ENCODE measurements around the gene REG1B. TPM values are rescaled to one million over a fixed set of nuclear protein-coding genes. Genes with fewer than 3 reads are reported as not detected.
"Not testable (repeated sequence)": the region's sequence is repeated elsewhere in the genome, so short reads cannot be mapped to it uniquely, and the experiment has no call there.

Gene REG1B
- total RNA-seq, 1 experiment from 2014 or later, result not detected

GRCh38 chr2:79071078-79071477 is 16.7 kb downstream of the REG1B start:
- BruUV-seq (replicated peaks), result no TSS peak
- Histone ChIP-seq H3K27me3 (replicated peaks; ENCODE audit: control insufficient read depth, insufficient read depth, low read length) (no peaks in the 10 kb centered on the region; the same call in 1 of the 2 replicates), H3K4me1 (no peaks in the 10 kb centered on the region), H3K36me3 (ENCODE audit: control insufficient read depth, insufficient read depth, low read length) (no peaks in the 10 kb centered on the region), H3K4me3 (ENCODE audit: low read depth, low read length) (no peak overlapping the region), H3K9me3 (no peaks in the 10 kb centered on the region)
- H3K4me1 Mint-ChIP-seq (ENCODE audit: low read depth, unreplicated experiment), result no peaks in the 10 kb centered on the region
- no peak for DNase-seq
- no peak overlapping the region for H3K4me3 Mint-ChIP-seq (ENCODE audit: unreplicated experiment)
- H3K36me3 Mint-ChIP-seq (ENCODE audit: insufficient read depth, unreplicated experiment), result no peaks in the 10 kb centered on the region
- H3K27me3 Mint-ChIP-seq (ENCODE audit: insufficient read depth, unreplicated experiment), result peaks cover 15% of the 10 kb centered on the region
- no peak for TF ChIP-seq CTCF (IDR thresholded peaks at IDR 0.05; ENCODE audit: insufficient read depth in 1 of 2, low read depth in 1 of 2, low read length in 1 of 2, severe bottlenecking in 1 of 2, unreplicated experiment in 1 of 2)
- POLR2A ChIA-PET, result no interaction called here
- intact Hi-C loops (cut with micrococcal nuclease; ENCODE audit: unreplicated experiment), result no loop called here
- no peak overlapping the region for H3K27ac Mint-ChIP-seq (ENCODE audit: unreplicated experiment)
- CTCF ChIA-PET, result no interaction called here
- no peaks in the 10 kb centered on the region for H3K9me3 Mint-ChIP-seq (ENCODE audit: unreplicated experiment)

GRCh38 chr2:79065201-79065600 is 22.6 kb downstream of the REG1B start:
- no TSS peak for BruUV-seq (replicated peaks)
- no peak for TF ChIP-seq CTCF (IDR thresholded peaks at IDR 0.05; ENCODE audit: insufficient read depth in 1 of 2, low read depth in 1 of 2, low read length in 1 of 2, severe bottlenecking in 1 of 2, unreplicated experiment in 1 of 2)
- ChIA-PET CTCF (no interaction called here), POLR2A (no interaction called here)
- peaks cover 13% of the 10 kb centered on the region for H3K27me3 Mint-ChIP-seq (ENCODE audit: insufficient read depth, unreplicated experiment)
- no peaks in the 10 kb centered on the region for H3K9me3 ChIP-seq
- no peak overlapping the region for H3K4me3 ChIP-seq (ENCODE audit: low read depth, low read length)
- H3K27me3 ChIP-seq (replicated peaks; ENCODE audit: control insufficient read depth, insufficient read depth, low read length), result no peaks in the 10 kb centered on the region; the same call in 1 of the 2 replicates
- no peak overlapping the region for H3K27ac Mint-ChIP-seq (ENCODE audit: unreplicated experiment)
- H3K4me1 ChIP-seq, result no peaks in the 10 kb centered on the region
- H3K4me3 Mint-ChIP-seq (ENCODE audit: unreplicated experiment), result no peak overlapping the region
- H3K4me1 Mint-ChIP-seq (ENCODE audit: low read depth, unreplicated experiment), result no peaks in the 10 kb centered on the region
- no peaks in the 10 kb centered on the region for H3K9me3 Mint-ChIP-seq (ENCODE audit: unreplicated experiment)
- intact Hi-C loops (cut with micrococcal nuclease; ENCODE audit: unreplicated experiment), result no loop called here
- no peak for DNase-seq
- H3K36me3 ChIP-seq (ENCODE audit: control insufficient read depth, insufficient read depth, low read length), result no peaks in the 10 kb centered on the region
- H3K36me3 Mint-ChIP-seq (ENCODE audit: insufficient read depth, unreplicated experiment), result no peaks in the 10 kb centered on the region

- H3K36me3 ChIP-seq (ENCODE audit: control insufficient read depth, insufficient read depth, low read length); H3K4me3 ChIP-seq (ENCODE audit: low read depth, low read length); DNase-seq; H3K9me3 Mint-ChIP-seq (ENCODE audit: unreplicated experiment); H3K27ac Mint-ChIP-seq (ENCODE audit: unreplicated experiment); H3K4me1 ChIP-seq; H3K27me3 Mint-ChIP-seq (ENCODE audit: insufficient read depth, unreplicated experiment); H3K27me3 ChIP-seq (replicated peaks; ENCODE audit: control insufficient read depth, insufficient read depth, low read length); CTCF ChIA-PET; H3K4me3 Mint-ChIP-seq (ENCODE audit: unreplicated experiment); BruUV-seq (replicated peaks); POLR2A ChIA-PET; H3K4me1 Mint-ChIP-seq (ENCODE audit: low read depth, unreplicated experiment); intact Hi-C loops (cut with micrococcal nuclease; ENCODE audit: unreplicated experiment); H3K36me3 Mint-ChIP-seq (ENCODE audit: insufficient read depth, unreplicated experiment); H3K9me3 ChIP-seq: not testable (repeated sequence)
These were observed 33.0 kb downstream of the REG1B start for GRCh38 chr2:79054769-79055168.

GRCh38 chr2:79053486-79053885 is 34.3 kb downstream of the REG1B start:
- H3K4me1 ChIP-seq; H3K9me3 ChIP-seq; POLR2A ChIA-PET; H3K36me3 Mint-ChIP-seq (ENCODE audit: insufficient read depth, unreplicated experiment); H3K27me3 Mint-ChIP-seq (ENCODE audit: insufficient read depth, unreplicated experiment); DNase-seq; intact Hi-C loops (cut with micrococcal nuclease; ENCODE audit: unreplicated experiment); H3K27ac Mint-ChIP-seq (ENCODE audit: unreplicated experiment); H3K9me3 Mint-ChIP-seq (ENCODE audit: unreplicated experiment); H3K27me3 ChIP-seq (replicated peaks; ENCODE audit: control insufficient read depth, insufficient read depth, low read length); H3K36me3 ChIP-seq (ENCODE audit: control insufficient read depth, insufficient read depth, low read length); BruUV-seq (replicated peaks); CTCF ChIA-PET; H3K4me3 Mint-ChIP-seq (ENCODE audit: unreplicated experiment); H3K4me3 ChIP-seq (ENCODE audit: low read depth, low read length); H3K4me1 Mint-ChIP-seq (ENCODE audit: low read depth, unreplicated experiment): not testable (repeated sequence)

All from Caco-2 (cell line).